GM23248 (cell line): ENCODE data around the gene NECAB3.

Source experiments
- EZH2 ChIP-seq: fragments of 200-600 bp; sonication (generic); IDR thresholded peaks from 2 replicates; pipeline ENCODE4 v1.6.1; 2018; ENCODE audit warnings: antibody characterized with exemption, mild to moderate bottlenecking; ENCODE audit not compliant: insufficient read depth, poor library complexity, severe bottlenecking
- EZH2phosphoT487 ChIP-seq: fragments of 200-600 bp; sonication (generic); IDR thresholded peaks from 2 replicates; pipeline ENCODE4 v1.6.1; 2018; ENCODE audit warnings: antibody characterized with exemption, moderate library complexity, mild to moderate bottlenecking, low read depth; ENCODE audit not compliant: insufficient read depth

GRCh38 chr20:33689493-33689892 is 15.3 kb upstream of the NECAB3 start:
- TF ChIP-seq EZH2: no peak
- no peak for TF ChIP-seq EZH2phosphoT487
